Neural cell (in vitro differentiated cells): ENCODE results near the gene COCH. TPM values are rescaled to one million over a fixed set of nuclear protein-coding genes. Genes with fewer than 3 reads are reported as not detected.

ENCODE experiments used
- H2AFZ ChIP-seq: fragments of 200-600, 300-800 bp; sonication (generic), shearing (Covaris generic); 2 replicates; pipeline ENCODE4 v1.6.0; 2014; ENCODE audit warnings: low read depth, mild to moderate bottlenecking, antibody characterized with exemption, low read length, moderate library complexity
- H3F3A ChIP-seq: fragments of 200-600 bp; shearing (Covaris generic); 2 replicates; pipeline ENCODE4 v1.6.1; 2016; ENCODE audit warnings: mild to moderate bottlenecking, moderate library complexity, mixed read lengths, antibody characterized with exemption, low read length; ENCODE audit not compliant: insufficient read depth, poor library complexity, severe bottlenecking
- H3K27ac ChIP-seq: fragments of 200-600, 300-800 bp; sonication (generic), shearing (Covaris generic); 2 replicates; pipeline ENCODE4 v1.5.1; 2014; ENCODE audit warnings: mild to moderate bottlenecking, low read length, moderate library complexity
- H3K27me3 ChIP-seq: fragments of 300-800, 200-600 bp; sonication (generic), shearing (Covaris generic); 2 replicates; pipeline ENCODE4 v1.6.0; 2014; ENCODE audit warnings: mild to moderate bottlenecking, low read depth, low read length, moderate library complexity; ENCODE audit not compliant: insufficient read depth
- H3K36me3 ChIP-seq: fragments of 300-800, 200-600 bp; sonication (generic), shearing (Covaris generic); 2 replicates; pipeline ENCODE4 v1.5.1; 2014; ENCODE audit warnings: mild to moderate bottlenecking, antibody characterized with exemption, low read length, moderate library complexity; ENCODE audit not compliant: insufficient read depth
- H3K4me2 ChIP-seq: fragments of 300-800, 200-600 bp; sonication (generic), shearing (Covaris generic); 2 replicates; pipeline ENCODE4 v1.6.0; 2014; ENCODE audit warnings: mild to moderate bottlenecking, low read length
- H3K4me3 ChIP-seq: fragments of 300-800, 200-600 bp; sonication (generic), shearing (Covaris generic); 2 replicates; pipeline ENCODE4 v1.5.1; 2014; ENCODE audit warnings: mild to moderate bottlenecking, low read length, moderate library complexity
- H3K79me2 ChIP-seq: fragments of 200-600 bp; shearing (Covaris generic); replicated peaks from 2 replicates; pipeline ENCODE4 v1.6.0; 2014; ENCODE audit warnings: mild to moderate bottlenecking, low read length, moderate library complexity; ENCODE audit not compliant: insufficient read depth
- H3K9ac ChIP-seq: fragments of 300-800, 200-600 bp; sonication (generic), shearing (Covaris generic); 2 replicates; pipeline ENCODE4 v1.6.1; 2016; ENCODE audit warnings: mild to moderate bottlenecking, low read length, mixed read lengths
- H3K9me2 ChIP-seq: fragments of 200-600 bp; shearing (Covaris generic); 2 replicates; pipeline ENCODE4 v1.6.1; 2016; ENCODE audit warnings: mild to moderate bottlenecking, low read length, mixed read lengths; ENCODE audit not compliant: insufficient read depth
- H3K9me3 ChIP-seq: fragments of 200-600, 300-800 bp; sonication (generic), shearing (Covaris generic); 2 replicates; pipeline ENCODE4 v1.6.1; 2016; ENCODE audit warnings: mild to moderate bottlenecking, mixed run types, low read length, moderate library complexity, mixed read lengths
- H4K20me1 ChIP-seq: fragments of 200-600 bp; shearing (Covaris generic); 2 replicates; pipeline ENCODE4 v1.6.1; 2016; ENCODE audit warnings: mild to moderate bottlenecking, mixed run types; ENCODE audit not compliant: insufficient read depth
- EP300 ChIP-seq: fragments of 450-650 bp; conservative IDR thresholded peaks from 2 replicates; pipeline ENCODE4 v1.6.1; 2014; ENCODE audit warnings: antibody characterized with exemption, mild to moderate bottlenecking, moderate library complexity; ENCODE audit not compliant: poor library complexity, severe bottlenecking
- EZH2 ChIP-seq: fragments of 200-600, 300-800 bp; shearing (Covaris generic), sonication (generic); IDR thresholded peaks from 2 replicates; pipeline ENCODE4 v1.6.1; 2014; ENCODE audit warnings: antibody characterized with exemption, low read length, borderline replicate concordance, mild to moderate bottlenecking; ENCODE audit not compliant: insufficient read depth, poor library complexity, severe bottlenecking
- MXI1 ChIP-seq: fragments of 450-650 bp; conservative IDR thresholded peaks from 2 replicates; pipeline ENCODE4 v1.6.1; 2014; ENCODE audit warnings: antibody characterized with exemption, mild to moderate bottlenecking; ENCODE audit not compliant: poor library complexity, severe bottlenecking
- POLR2AphosphoS5 ChIP-seq: IDR thresholded peaks from 2 replicates; pipeline ENCODE4 v1.6.1; 2012
- RAD21 ChIP-seq: fragments of 450-650 bp; conservative IDR thresholded peaks from 2 replicates; pipeline ENCODE4 v1.6.1; 2014; ENCODE audit warnings: antibody characterized with exemption, mild to moderate bottlenecking, moderate library complexity
- REST ChIP-seq: IDR thresholded peaks from 2 replicates; pipeline ENCODE4 v1.6.1; 2012; ENCODE audit warnings: borderline replicate concordance
- SMC3 ChIP-seq: fragments of 450-650 bp; conservative IDR thresholded peaks from 2 replicates; pipeline ENCODE4 v1.6.1; 2014; ENCODE audit warnings: antibody characterized with exemption, mild to moderate bottlenecking, moderate library complexity; ENCODE audit not compliant: poor library complexity
- TAF1 ChIP-seq: IDR thresholded peaks from 2 replicates; pipeline ENCODE4 v1.6.1; 2012; ENCODE audit warnings: low read depth
- polyA plus RNA-seq: library from polyadenylated mRNA; depleted of rRNA; stranded (reverse); fragments of >200 nt; gene quantifications from 2 replicates; pipeline ENCODE4 v1.2.3, GENCODE V29; 2014
- TF ChIP-seq, protein P1 (sequence below): fragments of 450-650 bp; IDR thresholded peaks from 2 replicates; pipeline ENCODE4 v1.5.1; 2014; ENCODE audit warnings: antibody characterized with exemption, mild to moderate bottlenecking, moderate library complexity; ENCODE audit not compliant: poor library complexity, severe bottlenecking

The COCH gene
- polyA plus RNA-seq, 1 donor from 2014 or later = 45.0 TPM

DNA sequence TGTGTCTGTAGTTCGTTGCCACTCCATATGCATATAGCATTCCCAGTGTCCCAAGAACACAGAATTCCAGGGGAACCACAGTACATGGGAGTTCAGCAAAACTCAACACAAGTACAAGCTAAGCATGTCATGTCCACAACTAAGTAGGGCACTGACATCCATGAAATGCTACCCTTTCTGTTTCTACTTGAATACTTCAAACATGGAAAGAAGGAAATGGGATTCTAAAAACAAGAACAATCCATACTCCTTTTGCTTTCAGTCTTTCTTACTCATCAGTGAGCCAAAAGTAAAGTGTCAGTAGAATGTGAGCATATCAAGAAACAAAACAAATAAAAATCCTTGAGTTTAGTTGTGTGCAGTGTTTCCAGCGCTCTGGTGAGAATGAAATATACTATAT is 36.0 kb upstream of the COCH start:
- no peaks in the 10 kb centered on the region for H4K20me1 ChIP-seq
- H3K9me3 ChIP-seq = no peaks in the 10 kb centered on the region
- no peaks in the 10 kb centered on the region for H3K36me3 ChIP-seq
- no peaks in the 10 kb centered on the region for H3K27me3 ChIP-seq
- H3K27ac ChIP-seq = no peak overlapping the region
- H3K9me2 ChIP-seq = no peaks in the 10 kb centered on the region
- no peak overlapping the region for H2AFZ ChIP-seq
- no peak for TF ChIP-seq POLR2AphosphoS5
- TF ChIP-seq TAF1 = no peak
- TF ChIP-seq, protein P1, sequence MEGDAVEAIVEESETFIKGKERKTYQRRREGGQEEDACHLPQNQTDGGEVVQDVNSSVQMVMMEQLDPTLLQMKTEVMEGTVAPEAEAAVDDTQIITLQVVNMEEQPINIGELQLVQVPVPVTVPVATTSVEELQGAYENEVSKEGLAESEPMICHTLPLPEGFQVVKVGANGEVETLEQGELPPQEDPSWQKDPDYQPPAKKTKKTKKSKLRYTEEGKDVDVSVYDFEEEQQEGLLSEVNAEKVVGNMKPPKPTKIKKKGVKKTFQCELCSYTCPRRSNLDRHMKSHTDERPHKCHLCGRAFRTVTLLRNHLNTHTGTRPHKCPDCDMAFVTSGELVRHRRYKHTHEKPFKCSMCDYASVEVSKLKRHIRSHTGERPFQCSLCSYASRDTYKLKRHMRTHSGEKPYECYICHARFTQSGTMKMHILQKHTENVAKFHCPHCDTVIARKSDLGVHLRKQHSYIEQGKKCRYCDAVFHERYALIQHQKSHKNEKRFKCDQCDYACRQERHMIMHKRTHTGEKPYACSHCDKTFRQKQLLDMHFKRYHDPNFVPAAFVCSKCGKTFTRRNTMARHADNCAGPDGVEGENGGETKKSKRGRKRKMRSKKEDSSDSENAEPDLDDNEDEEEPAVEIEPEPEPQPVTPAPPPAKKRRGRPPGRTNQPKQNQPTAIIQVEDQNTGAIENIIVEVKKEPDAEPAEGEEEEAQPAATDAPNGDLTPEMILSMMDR = no peak
- TF ChIP-seq SMC3 = no peak
- TF ChIP-seq EP300 = no peak
- no peak for TF ChIP-seq MXI1
- TF ChIP-seq RAD21 = no peak
- TF ChIP-seq REST = no peak
- no peak for TF ChIP-seq EZH2
- no peak overlapping the region for H3K4me2 ChIP-seq
- H3K79me2 ChIP-seq = no peaks in the 10 kb centered on the region
- no peak overlapping the region for H3K9ac ChIP-seq
- no peaks in the 10 kb centered on the region for H3F3A ChIP-seq
- H3K4me3 ChIP-seq = no peak overlapping the region

DNA sequence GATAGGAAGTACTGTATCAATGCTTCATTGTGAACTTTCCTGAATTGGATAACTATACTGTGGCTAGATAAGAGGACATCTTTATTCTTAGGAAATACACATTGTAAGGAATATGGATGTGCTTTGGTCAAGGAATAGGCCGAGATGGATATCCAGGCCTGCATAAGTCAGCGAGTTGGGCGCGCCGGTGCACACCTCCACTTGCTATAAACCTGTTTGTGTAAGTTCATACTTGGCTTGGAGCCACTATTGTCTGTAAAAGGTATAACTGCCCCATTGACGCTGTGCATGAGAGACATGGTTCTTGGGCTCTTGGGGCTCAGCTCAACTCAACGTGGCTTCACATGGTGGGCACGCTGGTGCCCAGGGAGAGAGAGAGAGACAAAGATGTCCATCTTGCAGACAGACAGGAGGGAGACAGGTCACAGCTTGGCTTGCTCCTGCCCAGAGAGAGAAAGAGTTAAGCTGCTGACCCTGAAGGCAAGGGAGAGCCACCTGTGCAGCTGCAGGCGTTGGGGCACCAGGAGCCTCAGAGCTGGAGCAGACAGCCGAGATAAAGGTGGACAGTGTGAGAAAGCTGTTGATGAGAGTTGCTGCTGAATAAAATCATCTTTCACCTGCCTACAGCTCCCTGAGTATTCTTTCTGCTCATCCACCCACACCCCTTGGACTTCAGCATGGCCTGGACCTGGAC is 34.1 kb upstream of the COCH start:
- H3F3A ChIP-seq = no peaks in the 10 kb centered on the region
- no peaks in the 10 kb centered on the region for H3K36me3 ChIP-seq
- H3K27ac ChIP-seq = no peak overlapping the region
- H3K79me2 ChIP-seq = no peaks in the 10 kb centered on the region
- H3K4me3 ChIP-seq = no peak overlapping the region
- H3K9me2 ChIP-seq = no peaks in the 10 kb centered on the region
- no peaks in the 10 kb centered on the region for H3K9me3 ChIP-seq
- H4K20me1 ChIP-seq = no peaks in the 10 kb centered on the region
- no peak overlapping the region for H3K9ac ChIP-seq
- H3K27me3 ChIP-seq = no peaks in the 10 kb centered on the region
- H3K4me2 ChIP-seq = no peak overlapping the region
- TF ChIP-seq MXI1 = no peak
- no peak for TF ChIP-seq TAF1
- TF ChIP-seq, protein P1 = no peak
- TF ChIP-seq RAD21 = no peak
- TF ChIP-seq POLR2AphosphoS5 = no peak
- TF ChIP-seq EZH2 = no peak
- TF ChIP-seq SMC3 = no peak
- no peak for TF ChIP-seq EP300
- TF ChIP-seq REST = no peak
- H2AFZ ChIP-seq = no peak overlapping the region
